Stomach (tissue), 4 donors: Measurements from ENCODE around the gene COPS2.

Experiments used
- EP300 ChIP-seq: sonication (generic); formaldehyde crosslinking; IDR thresholded peaks from one replicate; pipeline ENCODE4 v1.6.1; 2017; ENCODE audit warnings: antibody characterized with exemption
- POLR2A ChIP-seq, 4 donors: fragments of 450-650 bp; IDR thresholded peaks; one replicate each; pipeline ENCODE4 v1.6.1; 2016; ENCODE audit warnings: antibody characterized with exemption in 4 of 4, control low read depth in 2 of 4, mild to moderate bottlenecking in 1 of 4, moderate library complexity in 1 of 4
- POLR2AphosphoS5 ChIP-seq, 3 donors: sonication (generic); formaldehyde crosslinking; IDR thresholded peaks; one replicate each; pipeline ENCODE4 v1.6.1; 2016; ENCODE audit warnings: antibody characterized with exemption in 3 of 3
- TF ChIP-seq, protein P1 (sequence below), 7 experiments: fragments of 450-650 bp in 4 of 7; fragments of 200-600 bp in 3 of 7; sonication (generic) in 3 of 7; IDR thresholded peaks; one replicate each; pipeline ENCODE4 v1.5.1; 2016 to 2019; ENCODE audit warnings: antibody characterized with exemption in 7 of 7, control low read depth in 2 of 7, mild to moderate bottlenecking in 1 of 7

GRCh38 chr15:49083401-49084284 lies 71.8 kb downstream of the COPS2 start:
- TF ChIP-seq EP300 (no peak), POLR2A (IDR thresholded peaks at IDR 0.05) (no peak), POLR2AphosphoS5 (IDR thresholded peaks at IDR 0.05) (no peak)
- TF ChIP-seq, protein P1, sequence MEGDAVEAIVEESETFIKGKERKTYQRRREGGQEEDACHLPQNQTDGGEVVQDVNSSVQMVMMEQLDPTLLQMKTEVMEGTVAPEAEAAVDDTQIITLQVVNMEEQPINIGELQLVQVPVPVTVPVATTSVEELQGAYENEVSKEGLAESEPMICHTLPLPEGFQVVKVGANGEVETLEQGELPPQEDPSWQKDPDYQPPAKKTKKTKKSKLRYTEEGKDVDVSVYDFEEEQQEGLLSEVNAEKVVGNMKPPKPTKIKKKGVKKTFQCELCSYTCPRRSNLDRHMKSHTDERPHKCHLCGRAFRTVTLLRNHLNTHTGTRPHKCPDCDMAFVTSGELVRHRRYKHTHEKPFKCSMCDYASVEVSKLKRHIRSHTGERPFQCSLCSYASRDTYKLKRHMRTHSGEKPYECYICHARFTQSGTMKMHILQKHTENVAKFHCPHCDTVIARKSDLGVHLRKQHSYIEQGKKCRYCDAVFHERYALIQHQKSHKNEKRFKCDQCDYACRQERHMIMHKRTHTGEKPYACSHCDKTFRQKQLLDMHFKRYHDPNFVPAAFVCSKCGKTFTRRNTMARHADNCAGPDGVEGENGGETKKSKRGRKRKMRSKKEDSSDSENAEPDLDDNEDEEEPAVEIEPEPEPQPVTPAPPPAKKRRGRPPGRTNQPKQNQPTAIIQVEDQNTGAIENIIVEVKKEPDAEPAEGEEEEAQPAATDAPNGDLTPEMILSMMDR (IDR thresholded peaks at IDR 0.05) = no peak
